Measurements from ENCODE around the gene SMR3B. TPM values are rescaled to one million over a fixed set of nuclear protein-coding genes. Genes with fewer than 3 reads are reported as not detected.

Gene SMR3B
- polyA plus RNA-seq, 1 donor (not counting 4 experiments of a cell fraction or from before 2014, with no cell fraction given), result not detected

DNA sequence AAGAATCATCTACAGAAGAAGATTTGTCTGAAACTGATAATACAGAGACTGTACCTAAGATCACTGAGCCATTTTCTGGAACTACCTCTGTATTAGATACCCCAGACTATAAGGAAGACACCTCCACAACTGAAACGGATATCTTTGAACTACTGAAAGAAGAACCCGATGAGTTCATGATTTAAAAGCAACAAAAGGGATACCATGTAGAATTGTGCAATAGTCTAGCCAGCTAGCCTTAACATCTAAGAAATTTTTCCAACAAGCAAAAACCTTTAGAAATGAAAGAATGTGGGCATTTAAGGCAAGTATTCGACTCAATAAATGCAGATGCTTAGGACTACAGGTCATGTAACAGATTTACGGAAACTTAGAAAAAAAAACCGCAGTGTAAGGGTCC is 46.9 kb upstream of the SMR3B start:
- no peak overlapping the region for H3K9ac ChIP-seq (ENCODE audit: control insufficient read depth, extremely low read depth, insufficient read depth, low read length)

DNA sequence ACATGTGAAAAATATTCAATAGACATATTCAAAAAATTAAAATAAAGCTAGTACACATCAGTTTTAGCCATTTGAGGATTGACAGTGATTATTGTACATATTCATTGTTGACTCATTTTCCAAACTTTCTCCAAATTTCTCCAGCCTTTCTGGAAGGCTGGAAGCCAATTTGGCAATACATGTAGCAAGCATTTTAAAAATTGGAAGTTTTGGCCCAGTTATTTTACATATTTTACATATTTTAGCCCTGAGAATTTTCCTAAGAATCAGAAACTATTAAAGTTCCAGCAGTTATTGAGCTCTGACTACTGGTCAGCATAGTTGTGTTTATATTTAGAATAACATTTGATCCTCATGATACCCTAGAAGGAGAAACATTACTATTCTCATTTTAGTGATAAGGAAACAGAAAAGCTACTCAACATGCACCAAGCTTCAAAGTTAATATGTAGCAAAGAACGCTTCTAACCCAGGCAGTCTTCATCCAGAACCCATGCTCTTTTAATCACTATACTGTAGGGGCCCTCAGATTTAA is 45.0 kb upstream of the SMR3B start:
- Histone ChIP-seq H3K27ac (ENCODE audit: control insufficient read depth, insufficient read depth, low read length) (no peak overlapping the region), H2AFZ (ENCODE audit: control insufficient read depth, low read length) (no peak overlapping the region), H3K9me1 (ENCODE audit: control insufficient read depth, extremely low read depth, insufficient read depth, low read length) (no peaks in the 10 kb centered on the region), H3K4me3 (ENCODE audit: control insufficient read depth in 2 of 3, extremely low read depth in 1 of 3, insufficient read depth in 2 of 3, low read depth in 1 of 3, low read length in 3 of 3) (no peak overlapping the region), H3K4me1 (ENCODE audit: control insufficient read depth, extremely low read depth, insufficient read depth, low read length) (no peaks in the 10 kb centered on the region), H3K27me3 (ENCODE audit: control insufficient read depth, extremely low read depth, insufficient read depth, low read length) (no peaks in the 10 kb centered on the region), H3K9ac (ENCODE audit: control insufficient read depth, extremely low read depth, insufficient read depth, low read length) (no peak overlapping the region), H3K79me2 (ENCODE audit: control insufficient read depth, insufficient read depth, low read length) (no peaks in the 10 kb centered on the region), H3K36me3 (ENCODE audit: control insufficient read depth in 2 of 2, extremely low read depth in 1 of 2, insufficient read depth in 2 of 2, low read length in 2 of 2) (no peaks in the 10 kb centered on the region), H3K4me2 (ENCODE audit: control insufficient read depth, extremely low read depth, insufficient read depth, low read depth, low read length) (no peak overlapping the region), H4K20me1 (ENCODE audit: control insufficient read depth, extremely low read depth, insufficient read depth, low read length) (no peaks in the 10 kb centered on the region), H3K9me3 (ENCODE audit: control insufficient read depth, low read depth, low read length) (no peaks in the 10 kb centered on the region)
- dilution Hi-C loops (cut with MboI; ENCODE audit: extremely low pct_ligation_motif_present, low sequenced_read_pairs), result no loop called here
- no peak for DNase-seq (ENCODE audit: low read depth, low spot score)
- FAIRE-seq, result no peak
- TF ChIP-seq, protein P1, sequence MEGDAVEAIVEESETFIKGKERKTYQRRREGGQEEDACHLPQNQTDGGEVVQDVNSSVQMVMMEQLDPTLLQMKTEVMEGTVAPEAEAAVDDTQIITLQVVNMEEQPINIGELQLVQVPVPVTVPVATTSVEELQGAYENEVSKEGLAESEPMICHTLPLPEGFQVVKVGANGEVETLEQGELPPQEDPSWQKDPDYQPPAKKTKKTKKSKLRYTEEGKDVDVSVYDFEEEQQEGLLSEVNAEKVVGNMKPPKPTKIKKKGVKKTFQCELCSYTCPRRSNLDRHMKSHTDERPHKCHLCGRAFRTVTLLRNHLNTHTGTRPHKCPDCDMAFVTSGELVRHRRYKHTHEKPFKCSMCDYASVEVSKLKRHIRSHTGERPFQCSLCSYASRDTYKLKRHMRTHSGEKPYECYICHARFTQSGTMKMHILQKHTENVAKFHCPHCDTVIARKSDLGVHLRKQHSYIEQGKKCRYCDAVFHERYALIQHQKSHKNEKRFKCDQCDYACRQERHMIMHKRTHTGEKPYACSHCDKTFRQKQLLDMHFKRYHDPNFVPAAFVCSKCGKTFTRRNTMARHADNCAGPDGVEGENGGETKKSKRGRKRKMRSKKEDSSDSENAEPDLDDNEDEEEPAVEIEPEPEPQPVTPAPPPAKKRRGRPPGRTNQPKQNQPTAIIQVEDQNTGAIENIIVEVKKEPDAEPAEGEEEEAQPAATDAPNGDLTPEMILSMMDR (optimal IDR thresholded peaks at IDR 0.05 in 1 of 3, IDR thresholded peaks at IDR 0.05 in 1 of 3, conservative IDR thresholded peaks at IDR 0.05 in 1 of 3; ENCODE audit: extremely low read depth in 1 of 3, insufficient read depth in 2 of 3, low read length in 3 of 3), result no peak
- TF ChIP-seq EZH2 (IDR thresholded peaks at IDR 0.05; ENCODE audit: low read length), result no peak

More for the DNA sequence above, 46.9 kb upstream of the SMR3B start:
- no peaks in the 10 kb centered on the region for H3K9me1 ChIP-seq (ENCODE audit: control insufficient read depth, extremely low read depth, insufficient read depth, low read length)
- H3K4me3 ChIP-seq (ENCODE audit: control insufficient read depth in 2 of 3, extremely low read depth in 1 of 3, insufficient read depth in 2 of 3, low read depth in 1 of 3, low read length in 3 of 3), result no peak overlapping the region
- H4K20me1 ChIP-seq (ENCODE audit: control insufficient read depth, extremely low read depth, insufficient read depth, low read length), result no peaks in the 10 kb centered on the region
- no peak overlapping the region for H3K4me2 ChIP-seq (ENCODE audit: control insufficient read depth, extremely low read depth, insufficient read depth, low read depth, low read length)
- no peaks in the 10 kb centered on the region for H3K9me3 ChIP-seq (ENCODE audit: control insufficient read depth, low read depth, low read length)
- H3K27me3 ChIP-seq (ENCODE audit: control insufficient read depth, extremely low read depth, insufficient read depth, low read length), result no peaks in the 10 kb centered on the region
- dilution Hi-C loops (cut with MboI; ENCODE audit: extremely low pct_ligation_motif_present, low sequenced_read_pairs), result no loop called here
- no peak for DNase-seq (ENCODE audit: low read depth, low spot score)
- H3K79me2 ChIP-seq (ENCODE audit: control insufficient read depth, insufficient read depth, low read length), result no peaks in the 10 kb centered on the region
- no peak for TF ChIP-seq EZH2 (IDR thresholded peaks at IDR 0.05; ENCODE audit: low read length)
- TF ChIP-seq, protein P1 (optimal IDR thresholded peaks at IDR 0.05 in 1 of 3, IDR thresholded peaks at IDR 0.05 in 1 of 3, conservative IDR thresholded peaks at IDR 0.05 in 1 of 3; ENCODE audit: extremely low read depth in 1 of 3, insufficient read depth in 2 of 3, low read length in 3 of 3), result no peak
- H2AFZ ChIP-seq (ENCODE audit: control insufficient read depth, low read length), result no peak overlapping the region
- no peaks in the 10 kb centered on the region for H3K4me1 ChIP-seq (ENCODE audit: control insufficient read depth, extremely low read depth, insufficient read depth, low read length)
- FAIRE-seq, result no peak
- H3K27ac ChIP-seq (ENCODE audit: control insufficient read depth, insufficient read depth, low read length), result no peak overlapping the region
- H3K36me3 ChIP-seq (ENCODE audit: control insufficient read depth in 2 of 2, extremely low read depth in 1 of 2, insufficient read depth in 2 of 2, low read length in 2 of 2), result no peaks in the 10 kb centered on the region
